ENCODE data around the gene CLIC6. TPM values are rescaled to one million over a fixed set of nuclear protein-coding genes. Genes with fewer than 3 reads are reported as not detected.

The CLIC6 gene
- total RNA-seq, 4 donors from 2014 or later, result 2.5 to 10.0 (median 3.7) TPM

GRCh38 chr21:34636961-34637360 lies 31.8 kb upstream of the CLIC6 start:
- TF ChIP-seq POLR2AphosphoS5 (IDR thresholded peaks at IDR 0.05) (no peak), CTCF (IDR thresholded peaks at IDR 0.05) (no peak), EP300 (IDR thresholded peaks at IDR 0.05) (no peak), POLR2A (IDR thresholded peaks at IDR 0.05) (no peak)
- no peaks in the 10 kb centered on the region for H3K9me3 ChIP-seq
- no peak for DNase-seq (ENCODE audit: low spot score in 2 of 2)
- H3K27ac ChIP-seq, result no peak overlapping the region
- H3K4me1 ChIP-seq, result no peaks in the 10 kb centered on the region
- 86% methylated on average over 3 of the region's 3 CpGs for WGBS
- peaks cover 12% of the 10 kb centered on the region for H3K27me3 ChIP-seq
- H3K36me3 ChIP-seq, result no peaks in the 10 kb centered on the region
- H3K4me3 ChIP-seq, result no peak overlapping the region

GRCh38 chr21:34639250-34639649 lies 29.5 kb upstream of the CLIC6 start:
- Histone ChIP-seq H3K4me1 (no peaks in the 10 kb centered on the region), H3K4me3 (no peak overlapping the region), H3K36me3 (no peaks in the 10 kb centered on the region), H3K27me3 (peaks cover 7% of the 10 kb centered on the region), H3K27ac (no peak overlapping the region), H3K9me3 (no peaks in the 10 kb centered on the region)
- DNase-seq (ENCODE audit: low spot score in 2 of 2), result no peak
- 100% methylated on average over 1 of the region's 1 CpG for WGBS
- TF ChIP-seq POLR2A (IDR thresholded peaks at IDR 0.05) (no peak), POLR2AphosphoS5 (IDR thresholded peaks at IDR 0.05) (no peak), EP300 (IDR thresholded peaks at IDR 0.05) (no peak), CTCF (IDR thresholded peaks at IDR 0.05) (no peak)

DNA sequence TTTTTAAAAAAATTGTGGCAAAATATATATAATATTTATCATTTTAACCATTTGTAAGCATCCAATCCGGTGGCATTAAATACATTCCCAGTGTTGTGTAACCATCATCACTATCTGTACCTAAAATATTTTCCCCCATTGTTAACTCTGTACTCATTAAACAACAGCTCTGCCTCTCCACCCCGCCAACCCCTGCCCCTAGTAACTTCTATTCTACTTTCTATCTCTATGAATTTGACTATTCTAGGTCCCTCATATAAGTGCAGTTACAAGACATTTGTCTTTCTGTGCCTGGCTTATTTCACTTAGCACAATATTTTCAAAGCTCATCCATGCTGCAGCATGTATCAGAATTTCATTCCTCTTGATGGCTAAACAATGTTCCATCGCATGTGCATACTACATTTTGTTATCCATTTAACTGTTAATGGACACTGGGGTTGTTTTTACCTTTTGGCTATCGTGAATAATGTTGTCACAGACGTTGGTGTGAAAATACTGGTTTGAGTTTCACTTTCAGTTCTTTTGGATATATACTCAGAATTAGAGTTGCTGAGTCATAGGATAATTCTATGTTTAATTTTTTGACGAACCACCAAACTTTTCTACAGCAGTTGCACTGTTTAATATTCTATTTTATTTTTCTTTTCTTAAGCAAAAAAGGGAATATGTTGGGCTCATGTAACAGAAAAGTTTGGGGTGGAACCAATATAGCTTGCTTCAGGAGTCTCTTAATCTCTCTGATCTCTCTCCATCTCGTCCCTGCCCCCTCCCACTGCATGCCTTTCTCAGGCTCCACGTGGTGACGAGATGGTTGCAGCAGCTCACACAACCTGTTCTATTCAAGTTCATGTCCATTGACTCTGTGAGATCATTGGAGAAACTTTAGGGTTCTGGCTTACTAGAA lies 28.7 kb upstream of the CLIC6 start:
- TF ChIP-seq POLR2A (IDR thresholded peaks at IDR 0.05) (no peak), POLR2AphosphoS5 (IDR thresholded peaks at IDR 0.05) (no peak), EP300 (IDR thresholded peaks at IDR 0.05) (no peak), CTCF (IDR thresholded peaks at IDR 0.05) (no peak)
- DNase-seq (ENCODE audit: low spot score in 2 of 2), result no peak
- Histone ChIP-seq H3K9me3 (no peaks in the 10 kb centered on the region), H3K27ac (no peak overlapping the region), H3K4me3 (no peak overlapping the region), H3K36me3 (no peaks in the 10 kb centered on the region), H3K4me1 (no peaks in the 10 kb centered on the region), H3K27me3 (peaks cover 5% of the 10 kb centered on the region)
- 43% methylated on average over 9 of the region's 9 CpGs for WGBS

- Histone ChIP-seq H3K36me3 (no peaks in the 10 kb centered on the region), H3K27ac (no peak overlapping the region), H3K4me1 (no peaks in the 10 kb centered on the region), H3K4me3 (no peak overlapping the region), H3K9me3 (no peaks in the 10 kb centered on the region), H3K27me3 (no peaks in the 10 kb centered on the region)
- no peak for DNase-seq (ENCODE audit: low spot score in 2 of 2)
- TF ChIP-seq POLR2A (IDR thresholded peaks at IDR 0.05), result no peak
- TF ChIP-seq POLR2AphosphoS5 (IDR thresholded peaks at IDR 0.05), result no peak
- WGBS, result 54% methylated on average over 4 of the region's 4 CpGs
Observed at GRCh38 chr21:34640858-34641257, 27.9 kb upstream of the CLIC6 start.

DNA sequence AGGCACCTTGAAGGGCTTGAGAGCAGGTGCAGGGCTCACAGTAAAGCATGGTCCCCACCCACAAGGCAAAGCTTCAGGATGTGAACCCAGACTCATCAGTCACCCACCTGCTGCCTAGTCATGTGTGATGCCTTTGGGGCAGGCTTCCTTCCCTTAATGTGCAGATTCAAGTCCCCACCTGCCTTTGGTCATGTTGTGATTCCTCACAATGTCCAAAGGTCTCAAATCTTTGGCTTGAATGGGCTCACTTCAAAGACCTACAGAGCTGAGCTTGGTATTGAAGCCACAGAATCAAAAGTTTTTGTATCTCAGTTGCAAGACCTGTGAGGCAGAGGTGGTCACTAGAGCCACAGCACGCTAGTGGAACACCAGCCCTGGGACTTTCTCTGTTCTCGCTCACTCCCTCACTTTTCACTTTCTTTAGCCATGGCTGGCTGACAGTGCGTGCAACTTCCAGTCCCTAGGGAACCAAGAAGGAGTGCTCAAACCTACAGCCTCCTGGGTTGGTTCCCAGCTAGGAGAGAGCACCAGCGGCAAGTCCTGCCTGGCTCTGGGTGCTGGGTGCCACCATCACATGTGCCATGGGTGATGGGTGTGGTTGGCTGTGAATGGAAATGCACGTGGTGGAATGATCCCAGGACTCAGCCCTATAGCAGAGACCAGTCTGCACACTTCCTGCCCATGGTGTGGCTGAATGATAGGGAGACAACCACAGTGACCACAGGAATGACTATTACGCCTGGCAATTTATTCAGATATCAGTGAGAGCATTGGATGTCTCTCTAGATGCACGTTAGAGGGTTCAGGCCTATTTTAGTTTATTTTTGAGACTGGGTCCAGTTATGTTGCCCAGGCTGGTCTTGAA lies 26.4 kb upstream of the CLIC6 start:
- Histone ChIP-seq H3K27ac (no peak overlapping the region), H3K4me1 (no peaks in the 10 kb centered on the region), H3K36me3 (no peaks in the 10 kb centered on the region), H3K4me3 (no peak overlapping the region), H3K27me3 (no peaks in the 10 kb centered on the region), H3K9me3 (no peaks in the 10 kb centered on the region)
- DNase-seq (ENCODE audit: low spot score in 2 of 2), result no peak
- TF ChIP-seq POLR2AphosphoS5 (IDR thresholded peaks at IDR 0.05), result no peak
- no peak for TF ChIP-seq EP300 (IDR thresholded peaks at IDR 0.05)
- TF ChIP-seq POLR2A (IDR thresholded peaks at IDR 0.05), result no peak
- no peak for TF ChIP-seq CTCF (IDR thresholded peaks at IDR 0.05)
- WGBS, result 83% methylated on average over 6 of the region's 7 CpGs

Measured in suprapubic skin (tissue), 4 donors.